Ovary (tissue), 3 donors: Measurements from ENCODE around the gene ADAMTS3.

ENCODE experiments used
- EP300 ChIP-seq: sonication (generic); formaldehyde crosslinking; IDR thresholded peaks from one replicate; pipeline ENCODE4 v1.6.1; 2017; ENCODE audit warnings: antibody characterized with exemption
- POLR2A ChIP-seq: fragments of 450-650 bp; IDR thresholded peaks from one replicate; pipeline ENCODE4 v1.6.1; 2017; ENCODE audit warnings: antibody characterized with exemption, mild to moderate bottlenecking, moderate library complexity
- TF ChIP-seq, protein P1 (sequence below), 3 donors: fragments of 450-650 bp in 2 of 3; fragments of 200-600 bp in 1 of 3; IDR thresholded peaks; one replicate each; pipeline versions ENCODE4 v1.5.1 to v1.8.0; 2016 to 2022; ENCODE audit warnings: antibody characterized with exemption in 3 of 3, mild to moderate bottlenecking in 1 of 3
- donor health status: DM: no; HTN: no; CAD: no.

DNA sequence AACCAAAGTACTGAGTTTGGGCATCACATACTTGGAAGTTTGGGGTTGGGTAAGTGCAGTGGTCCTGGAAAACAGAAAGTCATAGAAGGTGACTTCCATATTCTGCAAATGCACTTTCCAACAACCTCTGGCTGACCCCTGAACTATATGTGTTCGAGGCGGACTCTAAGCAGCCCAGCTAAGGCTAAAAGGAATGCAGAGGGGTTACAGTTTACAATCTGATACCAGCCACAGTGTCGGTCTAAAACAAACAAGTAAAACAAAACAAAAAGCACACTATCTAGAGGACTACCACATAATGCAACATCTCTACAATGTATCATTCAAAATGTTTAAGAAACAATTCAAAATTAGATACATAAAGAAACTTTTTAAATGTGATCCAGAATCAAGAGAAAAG lies 185.6 kb downstream of the ADAMTS3 start:
- TF ChIP-seq POLR2A (no peak), EP300 (no peak)
- TF ChIP-seq, protein P1, sequence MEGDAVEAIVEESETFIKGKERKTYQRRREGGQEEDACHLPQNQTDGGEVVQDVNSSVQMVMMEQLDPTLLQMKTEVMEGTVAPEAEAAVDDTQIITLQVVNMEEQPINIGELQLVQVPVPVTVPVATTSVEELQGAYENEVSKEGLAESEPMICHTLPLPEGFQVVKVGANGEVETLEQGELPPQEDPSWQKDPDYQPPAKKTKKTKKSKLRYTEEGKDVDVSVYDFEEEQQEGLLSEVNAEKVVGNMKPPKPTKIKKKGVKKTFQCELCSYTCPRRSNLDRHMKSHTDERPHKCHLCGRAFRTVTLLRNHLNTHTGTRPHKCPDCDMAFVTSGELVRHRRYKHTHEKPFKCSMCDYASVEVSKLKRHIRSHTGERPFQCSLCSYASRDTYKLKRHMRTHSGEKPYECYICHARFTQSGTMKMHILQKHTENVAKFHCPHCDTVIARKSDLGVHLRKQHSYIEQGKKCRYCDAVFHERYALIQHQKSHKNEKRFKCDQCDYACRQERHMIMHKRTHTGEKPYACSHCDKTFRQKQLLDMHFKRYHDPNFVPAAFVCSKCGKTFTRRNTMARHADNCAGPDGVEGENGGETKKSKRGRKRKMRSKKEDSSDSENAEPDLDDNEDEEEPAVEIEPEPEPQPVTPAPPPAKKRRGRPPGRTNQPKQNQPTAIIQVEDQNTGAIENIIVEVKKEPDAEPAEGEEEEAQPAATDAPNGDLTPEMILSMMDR (IDR thresholded peaks at IDR 0.05): no peak
